GM12874 (cell line): ENCODE results near the gene LUC7L.

Experiments
- TF ChIP-seq, protein P1 (sequence below): IDR thresholded peaks from 2 replicates; pipeline ENCODE4 v1.5.1; 2011; ENCODE audit warnings: low read depth, mild to moderate bottlenecking, control low read depth, low read length, moderate library complexity; ENCODE audit not compliant: insufficient read depth

The LUC7L gene, protein sequence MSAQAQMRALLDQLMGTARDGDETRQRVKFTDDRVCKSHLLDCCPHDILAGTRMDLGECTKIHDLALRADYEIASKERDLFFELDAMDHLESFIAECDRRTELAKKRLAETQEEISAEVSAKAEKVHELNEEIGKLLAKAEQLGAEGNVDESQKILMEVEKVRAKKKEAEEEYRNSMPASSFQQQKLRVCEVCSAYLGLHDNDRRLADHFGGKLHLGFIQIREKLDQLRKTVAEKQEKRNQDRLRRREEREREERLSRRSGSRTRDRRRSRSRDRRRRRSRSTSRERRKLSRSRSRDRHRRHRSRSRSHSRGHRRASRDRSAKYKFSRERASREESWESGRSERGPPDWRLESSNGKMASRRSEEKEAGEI

DNA sequence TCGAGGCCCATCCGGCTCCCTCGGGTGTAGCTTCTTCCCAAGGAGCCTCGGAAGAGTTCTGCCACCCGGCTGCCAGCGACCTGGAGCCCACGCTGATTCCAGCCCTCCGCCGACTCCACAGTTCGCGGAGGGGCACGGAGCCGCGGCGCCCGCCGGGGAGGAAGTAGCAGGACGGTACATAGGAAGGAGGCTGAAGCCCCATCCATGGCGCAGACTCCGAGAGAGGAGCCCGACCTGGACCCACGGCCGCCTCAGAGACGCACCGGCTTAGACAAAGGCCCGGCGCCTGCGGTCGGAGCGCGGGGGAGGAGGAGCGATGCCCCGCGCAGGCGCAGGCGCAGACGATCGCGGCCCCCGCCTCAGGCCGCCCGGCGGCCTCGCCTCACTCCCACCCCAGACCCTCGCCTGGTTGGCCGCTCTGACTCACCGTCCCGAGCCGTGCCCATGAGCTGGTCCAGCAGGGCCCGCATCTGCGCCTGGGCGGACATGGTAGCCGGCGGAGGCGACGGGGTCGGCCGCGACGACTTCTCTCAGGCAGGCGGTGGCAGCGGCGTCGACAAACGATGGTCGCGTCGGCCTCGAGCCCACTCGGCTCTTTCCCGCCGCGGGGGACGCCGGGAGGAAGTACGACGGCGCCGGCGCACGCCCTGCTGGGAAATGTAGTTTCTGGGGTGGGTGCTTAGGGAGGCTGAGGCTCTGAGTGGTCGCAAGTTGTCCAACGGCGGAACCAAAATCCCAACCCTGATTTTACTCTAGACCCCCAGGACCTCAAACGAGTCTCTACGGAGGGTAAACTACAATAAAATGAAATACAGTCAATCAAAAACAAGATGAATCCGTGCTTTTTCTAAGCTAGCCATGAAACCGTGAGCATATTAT, at the start of gene LUC7L:
LUC7L (minus strand) TSS at position 598 of the 879 bp plus-strand sequence; CDS start at position 488, 110 bp downstream.
- TF ChIP-seq, protein P1, sequence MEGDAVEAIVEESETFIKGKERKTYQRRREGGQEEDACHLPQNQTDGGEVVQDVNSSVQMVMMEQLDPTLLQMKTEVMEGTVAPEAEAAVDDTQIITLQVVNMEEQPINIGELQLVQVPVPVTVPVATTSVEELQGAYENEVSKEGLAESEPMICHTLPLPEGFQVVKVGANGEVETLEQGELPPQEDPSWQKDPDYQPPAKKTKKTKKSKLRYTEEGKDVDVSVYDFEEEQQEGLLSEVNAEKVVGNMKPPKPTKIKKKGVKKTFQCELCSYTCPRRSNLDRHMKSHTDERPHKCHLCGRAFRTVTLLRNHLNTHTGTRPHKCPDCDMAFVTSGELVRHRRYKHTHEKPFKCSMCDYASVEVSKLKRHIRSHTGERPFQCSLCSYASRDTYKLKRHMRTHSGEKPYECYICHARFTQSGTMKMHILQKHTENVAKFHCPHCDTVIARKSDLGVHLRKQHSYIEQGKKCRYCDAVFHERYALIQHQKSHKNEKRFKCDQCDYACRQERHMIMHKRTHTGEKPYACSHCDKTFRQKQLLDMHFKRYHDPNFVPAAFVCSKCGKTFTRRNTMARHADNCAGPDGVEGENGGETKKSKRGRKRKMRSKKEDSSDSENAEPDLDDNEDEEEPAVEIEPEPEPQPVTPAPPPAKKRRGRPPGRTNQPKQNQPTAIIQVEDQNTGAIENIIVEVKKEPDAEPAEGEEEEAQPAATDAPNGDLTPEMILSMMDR = no peak

DNA sequence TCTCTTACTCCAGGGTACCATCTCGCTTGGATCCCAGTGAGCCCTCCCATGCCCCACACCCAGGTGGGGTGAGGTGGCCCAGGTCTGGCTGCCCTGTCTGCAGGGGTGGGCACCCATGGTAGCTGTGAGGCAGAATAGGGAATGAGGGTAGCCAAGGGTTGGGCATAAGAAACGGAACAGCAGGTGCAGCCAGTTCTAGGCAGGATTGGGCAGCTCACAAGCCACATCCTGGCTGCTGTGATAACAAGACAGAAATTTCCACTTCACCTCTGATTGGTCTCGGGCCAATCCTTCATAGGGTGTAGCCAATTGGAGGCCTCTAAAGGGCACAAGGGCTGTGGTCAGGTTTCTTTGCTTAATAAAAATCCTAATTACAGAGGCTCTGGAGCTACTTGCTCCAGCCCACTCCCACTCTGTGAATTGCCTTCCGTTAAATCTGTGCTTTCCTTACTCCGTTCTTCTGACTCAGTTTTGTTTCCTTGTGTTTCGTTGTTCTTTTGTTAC, 49.7 kb upstream of the LUC7L start:
- TF ChIP-seq, protein P1 = no peak

DNA sequence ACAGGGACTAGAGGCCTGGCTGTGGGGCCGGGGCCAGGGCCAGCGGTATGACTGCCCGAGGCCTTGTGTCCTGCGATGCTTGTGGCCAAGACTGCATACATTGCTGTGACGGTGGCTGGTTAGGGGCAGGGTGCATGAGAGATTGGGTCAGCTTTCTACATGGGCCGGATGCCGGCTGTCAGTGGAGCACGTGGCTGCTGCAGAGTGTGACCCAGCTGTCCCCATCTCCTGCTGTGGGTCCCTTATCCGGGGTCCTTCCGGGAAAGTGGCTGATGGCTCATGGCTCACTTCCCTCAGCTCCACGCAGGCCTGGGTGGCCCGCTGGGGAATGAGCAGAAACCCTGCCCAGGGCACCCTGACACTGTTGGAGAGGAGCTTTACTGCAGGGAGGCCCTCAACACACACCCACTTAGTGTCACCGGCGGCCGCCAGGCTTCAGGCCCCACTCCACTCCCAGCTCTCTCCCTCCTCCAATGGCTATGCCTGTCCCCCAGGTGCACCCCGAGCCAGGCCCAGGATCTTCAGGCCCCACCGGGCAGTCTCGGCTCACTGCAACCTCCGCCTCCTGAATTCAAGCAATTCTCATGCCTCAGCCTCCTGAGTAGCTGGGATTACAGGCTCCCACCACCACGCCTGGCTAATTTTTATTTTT, 47.3 kb upstream of the LUC7L start:
- TF ChIP-seq, protein P1 = no peak

DNA sequence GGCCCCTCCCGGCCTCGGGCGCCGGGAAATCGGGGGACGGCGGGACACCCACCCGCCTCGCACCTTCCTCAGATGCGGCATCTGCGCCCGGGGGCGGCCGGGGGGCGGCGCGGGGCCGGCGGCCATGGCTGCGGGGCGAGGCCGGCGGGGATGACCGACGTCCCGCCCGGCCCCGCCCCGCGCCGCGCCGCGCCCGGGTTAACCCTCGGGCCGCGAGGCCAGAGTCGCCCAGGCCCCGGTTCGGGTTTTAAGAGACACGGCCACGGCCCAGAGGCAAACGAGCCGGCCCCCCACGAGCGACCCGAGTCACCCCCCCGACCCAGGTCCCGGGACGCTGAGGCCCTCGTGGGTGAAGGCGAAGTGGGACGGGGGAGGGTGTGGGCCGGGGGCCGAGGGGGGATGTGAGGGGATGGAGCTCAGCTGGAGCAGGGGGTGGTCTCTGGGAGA, 46.6 kb upstream of the LUC7L start, which contains the start of gene RGS11:
RGS11 (minus strand) TSS at position 159 of the 447 bp plus-strand sequence; CDS start at position 126, 33 bp downstream.
- TF ChIP-seq, protein P1 = no peak

DNA sequence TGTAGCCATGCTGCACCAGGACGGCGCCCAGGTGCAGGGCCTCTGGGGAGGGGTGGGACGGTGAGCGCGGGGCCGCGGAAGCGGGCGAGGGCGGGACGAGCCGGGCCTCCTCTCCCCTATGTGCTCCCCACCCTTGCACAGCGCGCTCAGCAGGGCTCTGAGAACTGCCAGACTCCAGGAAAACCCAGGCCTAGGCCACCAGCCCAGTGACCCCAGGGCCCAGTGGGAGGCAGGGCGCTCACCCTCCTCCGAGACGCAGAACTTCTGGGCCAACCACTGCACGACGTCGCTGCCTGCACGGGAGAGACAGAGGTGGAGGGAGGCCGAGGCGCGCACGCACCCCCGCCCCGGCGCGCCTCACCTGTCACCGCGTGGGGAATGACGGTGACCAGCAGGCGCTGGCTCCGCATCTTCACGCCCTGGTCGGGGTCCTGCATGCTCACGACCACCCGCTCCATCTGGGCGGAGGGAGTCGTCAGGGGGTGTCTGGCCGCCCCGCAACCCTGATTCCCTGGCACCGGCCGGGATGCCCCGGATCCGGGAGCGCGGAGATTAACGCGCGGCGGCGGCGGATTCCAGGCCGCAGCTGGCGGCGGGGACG, 45.9 kb upstream of the LUC7L start:
- TF ChIP-seq, protein P1 = no peak

DNA sequence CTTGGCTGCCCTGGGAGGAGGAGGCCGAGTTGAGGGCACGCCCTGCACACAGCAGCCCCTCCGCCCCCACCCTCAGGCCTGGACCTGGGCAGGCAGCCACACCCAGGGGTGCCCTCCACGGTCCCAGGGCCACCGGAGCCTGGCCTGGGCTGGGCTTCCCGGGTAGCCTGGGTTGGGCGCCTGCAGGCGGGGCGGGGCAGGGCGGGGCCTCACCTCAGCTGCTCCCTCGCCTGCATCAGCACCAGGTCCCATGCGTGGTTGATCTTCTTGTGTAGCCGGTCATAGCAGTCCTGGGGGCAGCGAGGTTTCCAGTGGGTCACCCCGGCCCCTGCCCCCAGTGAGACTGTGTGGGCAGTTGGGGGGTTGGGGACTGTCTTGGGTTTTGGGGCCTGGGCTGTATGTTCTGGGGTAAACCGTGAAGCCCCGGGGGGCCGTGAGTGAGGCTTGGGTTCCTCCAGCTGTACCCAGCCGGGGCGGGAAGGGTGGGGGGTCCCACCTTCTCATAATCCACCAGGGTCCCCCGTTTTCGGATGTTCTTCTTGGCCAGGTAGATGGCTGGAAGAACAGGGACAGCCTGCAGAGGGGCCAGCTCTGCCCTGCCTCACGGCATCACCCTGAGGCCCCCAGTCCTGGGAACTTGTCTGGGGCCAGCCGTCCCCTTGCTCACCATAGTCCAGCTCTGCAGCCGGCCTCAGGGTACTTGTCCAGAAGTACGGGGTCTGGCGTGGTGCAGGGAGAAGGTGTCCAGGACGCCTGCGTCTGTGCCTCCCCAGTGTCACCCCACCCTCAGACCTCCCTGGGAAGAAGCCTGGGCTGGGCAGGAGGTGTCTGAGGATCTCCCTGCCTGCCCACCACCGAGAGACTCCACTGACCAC, 44.5 kb upstream of the LUC7L start:
- TF ChIP-seq, protein P1 = no peak
